Fibroblast of lung (primary cell): ENCODE data around the gene AGL.

Source experiments
- CTCF ChIP-seq, 2 donors: IDR thresholded peaks in 1 of 2; conservative IDR thresholded peaks in 1 of 2; 1 replicate in 1 of 2; 2 replicates in 1 of 2; pipeline ENCODE4 v1.5.1; 2011 to 2012; ENCODE audit warnings: low read length in 2 of 2, control low read depth in 1 of 2, inconsistent platforms in 1 of 2, low read depth in 1 of 2, mild to moderate bottlenecking in 1 of 2
- EZH2 ChIP-seq: IDR thresholded peaks from 2 replicates; pipeline ENCODE4 v1.5.1; 2012; ENCODE audit warnings: low read length, control low read depth, mild to moderate bottlenecking; ENCODE audit errors: missing control alignments

- TF ChIP-seq CTCF (conservative IDR thresholded peaks at IDR 0.05 in 1 of 2, IDR thresholded peaks at IDR 0.05 in 1 of 2; ENCODE audit: low read depth in 1 of 2, low read length in 2 of 2), result no peak
- TF ChIP-seq EZH2, result no peak
Observed at GRCh38 chr1:99818063-99818699, 32.0 kb upstream of the AGL start.
